K562 (cell line): Measurements from ENCODE around the gene APC2. TPM values are rescaled to one million over a fixed set of nuclear protein-coding genes. Genes with fewer than 3 reads are reported as not detected.

Experiments used
- ATAC-seq: fragments of 200-7000 bp; cut with Tn5 transposase; 3 replicates; pipeline ENCODE4 v1.9.1; 2020; ENCODE audit warnings: moderate library complexity
- BruUV-seq: library from RNA; stranded (reverse); fragments of 400-500 nt; replicated peaks from 2 replicates; lab custom pipeline; 2021; lab: Mats Ljungman, UMichigan
- CTCF ChIA-PET: fragments of 300-600 bp; formaldehyde crosslinking; extraction: SDS; loops from one replicate; lab custom pipeline; 2021; ENCODE audit warnings: low intra/inter-chr PET ratio; lab: Yijun Ruan, JAX
- POLR2A ChIA-PET: fragments of 300-600, 350-650 bp; sonication (Branson Sonifier 250); formaldehyde crosslinking; extraction: SDS; loops from one replicate; lab custom pipeline; 2021; ENCODE audit warnings: antibody characterized with exemption, inconsistent platforms; lab: Yijun Ruan, JAX
- DNase-seq, 4 experiments: peaks; one replicate each; pipeline versions ENCODE4 v3.0.0 to v3.0.0-alpha.2; 2011 to 2018; ENCODE audit warnings: low spot score in 3 of 4, mixed read lengths in 3 of 4; ENCODE audit errors: extremely low read depth in 1 of 4
- FAIRE-seq: peaks from 2 replicates; lab custom pipeline; 2011; peaks lifted over from hg19 to GRCh38; lab: Jason Lieb, UNC
- H2AFZ ChIP-seq: 2 replicates; pipeline ENCODE4 v1.6.0; 2011; ENCODE audit warnings: low read depth, low read length, control low read depth, inconsistent platforms
- H3K27ac ChIP-seq: fragments of 200-600 bp; 3 replicates; pipeline ENCODE4 v1.8.0; 2011; ENCODE audit warnings: low read depth, mild to moderate bottlenecking, control low read depth, inconsistent platforms, low read length, moderate library complexity, mixed read lengths; ENCODE audit errors: extremely low read depth
- H3K27me3 ChIP-seq, 2 experiments: fragments of 300-600 bp in 1 of 2; 2 replicates in 1 of 2; 3 replicates in 1 of 2; pipeline versions ENCODE4 v1.6.0 to v1.8.0; 2011; ENCODE audit warnings: inconsistent platforms in 2 of 2, low read length in 2 of 2, mild to moderate bottlenecking in 1 of 2, mixed read lengths in 1 of 2, moderate library complexity in 1 of 2; ENCODE audit not compliant: control insufficient read depth in 2 of 2, insufficient read depth in 2 of 2
- H3K36me3 ChIP-seq: fragments of 300-600 bp; 3 replicates; pipeline ENCODE4 v1.8.0; 2011; ENCODE audit warnings: mild to moderate bottlenecking, low read length, inconsistent platforms; ENCODE audit not compliant: control insufficient read depth, insufficient read depth
- H3K4me1 ChIP-seq, 2 experiments: fragments of 200-600 bp in 1 of 2; replicated peaks in 1 of 2; 2 replicates in 1 of 2; 3 replicates in 1 of 2; pipeline versions ENCODE4 v1.5.1 to v1.8.0; 2011; ENCODE audit warnings: inconsistent platforms in 2 of 2, low read length in 2 of 2, mild to moderate bottlenecking in 1 of 2, mixed read lengths in 1 of 2, moderate library complexity in 1 of 2; ENCODE audit not compliant: control insufficient read depth in 2 of 2, insufficient read depth in 2 of 2
- H3K4me2 ChIP-seq: 2 replicates; pipeline ENCODE4 v1.6.1; 2011; ENCODE audit warnings: low read length, control low read depth, inconsistent platforms, mixed read lengths; ENCODE audit not compliant: insufficient read depth
- H3K4me3 ChIP-seq: fragments of 200-600 bp; sonication (generic), shearing (Covaris generic); 2 replicates; pipeline ENCODE4 v1.5.1; 2016; ENCODE audit warnings: control low read depth, inconsistent platforms
- H3K79me2 ChIP-seq: fragments of 200-600 bp; 3 replicates; pipeline ENCODE4 v1.8.0; 2011; ENCODE audit warnings: low read length, inconsistent platforms; ENCODE audit not compliant: control insufficient read depth, insufficient read depth
- H3K9ac ChIP-seq, 2 experiments: 2 replicates each; pipeline versions ENCODE4 v1.6.0 to v1.6.1; 2011; ENCODE audit warnings: low read depth in 2 of 2, low read length in 2 of 2, control low read depth in 1 of 2, inconsistent platforms in 1 of 2, mild to moderate bottlenecking in 1 of 2, mixed read lengths in 1 of 2; ENCODE audit not compliant: insufficient read depth in 1 of 2
- H3K9me1 ChIP-seq: one replicate; pipeline ENCODE4 v1.6.0; 2011; ENCODE audit warnings: inconsistent platforms, mild to moderate bottlenecking, low read length, moderate library complexity; ENCODE audit not compliant: control insufficient read depth, insufficient read depth
- H3K9me3 ChIP-seq: replicated peaks from 2 replicates; pipeline ENCODE4 v1.5.1; 2011; ENCODE audit warnings: low read depth, low read length, inconsistent platforms; ENCODE audit not compliant: control insufficient read depth, insufficient read depth
- H4K20me1 ChIP-seq: replicated peaks from 2 replicates; pipeline ENCODE4 v1.6.1; 2011; ENCODE audit warnings: low read length, inconsistent platforms, mixed read lengths; ENCODE audit not compliant: control insufficient read depth, insufficient read depth
- ATF1 ChIP-seq, 2 experiments: fragments of 450-650 bp in 1 of 2; IDR thresholded peaks; 2 replicates each; pipeline ENCODE4 v1.6.1; 2016; ENCODE audit warnings: missing compliant biosample characterization in 1 of 2, missing genetic modification characterization in 1 of 2
- MAFG ChIP-seq: fragments of 450-650 bp; conservative IDR thresholded peaks from 2 replicates; pipeline ENCODE4 v1.6.1; 2016; ENCODE audit warnings: missing genetic modification characterization, missing compliant biosample characterization
- NBN ChIP-seq: fragments of 450-650 bp; IDR thresholded peaks from 2 replicates; pipeline ENCODE4 v1.6.1; 2016; ENCODE audit warnings: low read depth, mild to moderate bottlenecking
- USF2 ChIP-seq: sonication (generic); formaldehyde crosslinking; IDR thresholded peaks from 2 replicates; pipeline ENCODE4 v1.5.0; 2020; ENCODE audit warnings: missing genetic modification reagents
- WGBS: fragments of 100-300 bp; shearing (Covaris generic); methylation state at CpG from one replicate; pipeline ENCODE4 v1.1.6; 2016; ENCODE audit warnings: low coverage, mixed read lengths; ENCODE audit not compliant: insufficient coverage; ENCODE audit errors: missing lambda C conversion rate; 5-methylcytosine and 5-hydroxymethylcytosine counted together
- in situ Hi-C: fragments of 300-500 bp; cut with MboI; formaldehyde crosslinking; loops from 4 replicates; pipeline ENCODE4 v1.15.0; 2018; ENCODE audit warnings: inconsistent platforms, mixed read lengths
- intact Hi-C: fragments of 100-400 bp; cut with micrococcal nuclease; formaldehyde crosslinking; loops from 2 replicates; pipeline ENCODE4 v1.14.2; 2022
- polyA plus RNA-seq, 8 experiments: library from polyadenylated mRNA; depleted of rRNA in 4 of 8; stranded (reverse) in 5 of 8; unstranded in 3 of 8; fragments of >200 nt; fragmentation: Nextera tagmentation in 2 of 8; fragmentation: Illumina TruSeq in 1 of 8; extraction: Ambion mirVana in 2 of 8; extraction: Trizol in 1 of 8; gene quantifications; 2 replicates each; pipeline versions ENCODE4 v1.2.1 to v1.2.3, GENCODE V29; 2011 to 2014; ENCODE audit warnings: inconsistent platforms in 1 of 8, missing spikeins in 1 of 8
- total RNA-seq, 7 experiments: library from RNA; depleted of rRNA in 6 of 7; stranded (reverse); fragments of >200 nt in 6 of 7; fragmentation: Illumina TruSeq in 2 of 7; extraction: Trizol in 2 of 7; gene quantifications; 2 replicates each; pipeline versions ENCODE4 v1.2.1 to v1.2.3, GENCODE V29; 2011 to 2021; ENCODE audit warnings: low replicate concordance in 1 of 7
- TF ChIP-seq, protein P1 (sequence below), 2 experiments: fragments of 250-450 bp in 1 of 2; fragments of 450-650 bp in 1 of 2; sonication (Bioruptor Pico) in 1 of 2; IDR thresholded peaks; 2 replicates each; pipeline versions ENCODE4 v1.6.1 to v1.8.0; 2016 to 2021; ENCODE audit warnings: mild to moderate bottlenecking in 2 of 2, moderate library complexity in 2 of 2, missing compliant biosample characterization in 1 of 2, missing genetic modification characterization in 1 of 2

Gene APC2
- total and polyA plus RNA-seq, 9 of the 15 experiments (the other 6 are each of a cell fraction or from before 2014, with no cell fraction given), result 0.01 to 0.40 (median 0.05) TPM; not detected in 3

DNA sequence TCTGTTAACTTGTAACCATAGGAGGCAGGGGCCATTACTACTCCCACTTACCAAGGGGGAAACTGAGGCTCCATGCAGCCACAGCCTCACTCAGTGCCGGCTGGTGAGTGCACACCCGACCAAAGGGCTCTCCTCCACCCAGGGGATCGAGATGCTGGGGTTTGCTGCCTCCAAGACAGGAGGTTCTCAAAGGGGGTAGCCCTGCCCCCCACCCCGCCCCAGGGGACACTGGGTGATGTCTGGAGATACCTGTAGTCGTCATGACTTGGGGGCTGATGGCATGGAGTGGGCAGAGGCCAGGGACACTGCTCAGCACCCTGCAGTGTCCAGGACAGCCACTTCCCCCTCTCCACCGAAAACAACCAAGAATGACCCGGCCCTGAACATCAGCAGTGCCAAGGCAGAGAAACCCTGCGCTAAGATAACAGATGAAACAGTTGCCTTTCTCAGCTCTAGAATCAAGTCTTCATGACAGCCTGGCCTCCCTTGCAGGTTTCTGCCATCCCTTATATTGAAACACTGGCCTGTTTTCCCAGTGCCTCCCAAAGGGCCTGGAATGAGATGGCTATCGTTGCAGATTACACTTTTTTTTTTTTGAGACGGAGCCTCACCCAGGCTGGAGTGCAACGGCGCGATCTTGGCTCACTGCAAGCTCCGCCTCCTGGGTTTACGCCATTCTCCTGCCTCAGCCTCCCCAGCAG, 44.3 kb downstream of the APC2 start:
- peaks cover 6% of the 10 kb centered on the region; the same call in 1 of the 2 replicates for H4K20me1 ChIP-seq
- intact Hi-C loops (no loop called here), in situ Hi-C loops (no loop called here)
- no peaks in the 10 kb centered on the region for H3K9me1 ChIP-seq
- H3K4me2 ChIP-seq, result no peak overlapping the region; the same call in 1 of the 2 replicates
- no peak for DNase-seq
- no peaks in the 10 kb centered on the region for H3K9me3 ChIP-seq
- no peaks in the 10 kb centered on the region for H3K36me3 ChIP-seq
- no peak for FAIRE-seq
- WGBS, result 33% methylated on average over 14 of the region's 15 CpGs
- no peak for TF ChIP-seq ATF1 (CRISPR knock-in tag; IDR thresholded peaks at IDR 0.05)
- TF ChIP-seq ATF1 (tag; IDR thresholded peaks at IDR 0.05), result no peak
- no peak for TF ChIP-seq NBN
- no peak for TF ChIP-seq MAFG (tag)
- no peak for TF ChIP-seq USF2 (CRISPR knock-in tag)
- TF ChIP-seq, protein P1, sequence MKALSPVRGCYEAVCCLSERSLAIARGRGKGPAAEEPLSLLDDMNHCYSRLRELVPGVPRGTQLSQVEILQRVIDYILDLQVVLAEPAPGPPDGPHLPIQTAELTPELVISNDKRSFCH (CRISPR knock-in tag; IDR thresholded peaks at IDR 0.05), result no peak
- TF ChIP-seq, protein P1 (tag; IDR thresholded peaks at IDR 0.05), result no peak
- H3K27me3 ChIP-seq, result no peaks in the 10 kb centered on the region
- H3K9ac ChIP-seq, result peak overlapping the region in 1 of 2 experiments; percentile 75; a peak in 1 of 4 replicates
- ATAC-seq, result no peak
- POLR2A ChIA-PET, result no interaction called here
- H3K27ac ChIP-seq, result no peak overlapping the region; the same call in 2 of the 3 replicates
- CTCF ChIA-PET, result no interaction called here
- H3K4me1 ChIP-seq, result peaks cover 26 to 88% of the 10 kb centered on the region in 2 experiments
- H2AFZ ChIP-seq, result no peak overlapping the region
- no peak overlapping the region for H3K4me3 ChIP-seq
- TSS peak; percentile 8 for BruUV-seq
- peaks cover 27% of the 10 kb centered on the region for H3K79me2 ChIP-seq
